Measurements from ENCODE around the gene ITPRIPL2. TPM values are rescaled to one million over a fixed set of nuclear protein-coding genes. Genes with fewer than 3 reads are reported as not detected.

The ITPRIPL2 gene
- total RNA-seq, 1 donor from 2014 or later = 21.8 TPM

DNA sequence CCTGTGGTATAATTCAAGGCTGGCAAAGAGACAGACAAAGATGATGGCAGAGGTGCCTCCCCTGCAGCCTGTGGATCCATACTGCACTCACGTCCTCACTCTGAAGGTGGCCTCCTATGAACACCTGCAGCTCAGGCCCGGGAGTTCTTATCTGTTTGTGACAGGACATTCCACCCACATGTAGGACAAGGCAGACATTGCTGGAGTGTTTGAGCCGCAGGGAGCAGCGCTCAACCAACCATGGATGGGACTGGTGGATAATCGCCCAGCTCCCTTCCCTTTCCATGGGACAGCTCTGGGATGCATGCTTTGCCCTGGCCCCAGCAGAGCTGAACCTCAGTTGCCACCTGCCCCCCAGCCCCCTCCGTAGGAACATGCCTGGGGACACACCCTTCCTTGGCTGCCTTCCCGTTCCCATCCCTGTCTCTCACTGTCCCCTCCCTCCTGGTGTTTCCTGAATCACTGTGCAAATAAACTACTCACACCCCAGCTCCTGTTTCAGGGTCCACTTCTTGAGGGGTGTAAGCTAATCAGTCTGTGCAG is 22.2 kb downstream of the ITPRIPL2 start:
- no peak overlapping the region for H3K4me3 Mint-ChIP-seq

DNA sequence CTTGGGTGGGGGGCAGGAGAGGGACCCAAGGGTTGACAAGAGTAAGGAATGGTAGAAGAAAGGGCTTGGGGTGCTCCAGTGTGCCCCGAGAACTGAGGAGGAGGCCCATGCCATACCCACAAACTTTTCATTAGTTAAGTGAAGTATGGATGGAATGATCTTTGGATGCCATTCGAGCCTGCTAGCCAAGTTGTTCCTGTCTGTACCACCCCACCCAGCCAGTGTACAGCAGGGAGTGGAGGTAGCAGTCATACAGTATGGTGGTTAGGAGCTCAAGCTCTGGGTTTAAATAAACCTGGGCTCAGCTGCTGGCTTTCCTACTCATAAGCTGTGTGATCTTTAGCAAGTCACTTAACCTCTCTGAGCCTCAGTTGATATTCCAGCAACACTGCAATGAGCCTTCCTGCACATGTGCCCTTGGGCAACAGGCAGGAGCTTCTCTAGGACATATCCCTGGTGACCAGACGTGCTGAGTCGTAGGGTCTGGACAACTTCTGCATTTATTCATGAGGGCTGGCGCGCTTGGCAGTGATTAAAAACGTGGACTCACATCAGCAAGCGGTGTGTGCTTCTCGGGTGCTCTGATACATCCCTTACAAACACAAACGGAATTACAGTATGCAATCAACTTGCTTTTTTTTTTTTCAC is 22.9 kb downstream of the ITPRIPL2 start:
- H3K36me3 Mint-ChIP-seq (ENCODE audit: low read depth) = no peaks in the 10 kb centered on the region

More for the DNA sequence above, 22.2 kb downstream of the ITPRIPL2 start:
- TF ChIP-seq, protein P1, sequence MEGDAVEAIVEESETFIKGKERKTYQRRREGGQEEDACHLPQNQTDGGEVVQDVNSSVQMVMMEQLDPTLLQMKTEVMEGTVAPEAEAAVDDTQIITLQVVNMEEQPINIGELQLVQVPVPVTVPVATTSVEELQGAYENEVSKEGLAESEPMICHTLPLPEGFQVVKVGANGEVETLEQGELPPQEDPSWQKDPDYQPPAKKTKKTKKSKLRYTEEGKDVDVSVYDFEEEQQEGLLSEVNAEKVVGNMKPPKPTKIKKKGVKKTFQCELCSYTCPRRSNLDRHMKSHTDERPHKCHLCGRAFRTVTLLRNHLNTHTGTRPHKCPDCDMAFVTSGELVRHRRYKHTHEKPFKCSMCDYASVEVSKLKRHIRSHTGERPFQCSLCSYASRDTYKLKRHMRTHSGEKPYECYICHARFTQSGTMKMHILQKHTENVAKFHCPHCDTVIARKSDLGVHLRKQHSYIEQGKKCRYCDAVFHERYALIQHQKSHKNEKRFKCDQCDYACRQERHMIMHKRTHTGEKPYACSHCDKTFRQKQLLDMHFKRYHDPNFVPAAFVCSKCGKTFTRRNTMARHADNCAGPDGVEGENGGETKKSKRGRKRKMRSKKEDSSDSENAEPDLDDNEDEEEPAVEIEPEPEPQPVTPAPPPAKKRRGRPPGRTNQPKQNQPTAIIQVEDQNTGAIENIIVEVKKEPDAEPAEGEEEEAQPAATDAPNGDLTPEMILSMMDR (conservative IDR thresholded peaks at IDR 0.05) = no peak
- Mint-ChIP-seq H3K27me3 (ENCODE audit: low read depth) (no peaks in the 10 kb centered on the region), H3K36me3 (ENCODE audit: low read depth) (no peaks in the 10 kb centered on the region), H3K27ac (ENCODE audit: unreplicated experiment) (peak overlapping the region; percentile 92), H3K9me3 (no peaks in the 10 kb centered on the region), H3K4me1 (peaks cover 23% of the 10 kb centered on the region)
- no peak for DNase-seq (ENCODE audit: low read depth, low spot score)

DNA sequence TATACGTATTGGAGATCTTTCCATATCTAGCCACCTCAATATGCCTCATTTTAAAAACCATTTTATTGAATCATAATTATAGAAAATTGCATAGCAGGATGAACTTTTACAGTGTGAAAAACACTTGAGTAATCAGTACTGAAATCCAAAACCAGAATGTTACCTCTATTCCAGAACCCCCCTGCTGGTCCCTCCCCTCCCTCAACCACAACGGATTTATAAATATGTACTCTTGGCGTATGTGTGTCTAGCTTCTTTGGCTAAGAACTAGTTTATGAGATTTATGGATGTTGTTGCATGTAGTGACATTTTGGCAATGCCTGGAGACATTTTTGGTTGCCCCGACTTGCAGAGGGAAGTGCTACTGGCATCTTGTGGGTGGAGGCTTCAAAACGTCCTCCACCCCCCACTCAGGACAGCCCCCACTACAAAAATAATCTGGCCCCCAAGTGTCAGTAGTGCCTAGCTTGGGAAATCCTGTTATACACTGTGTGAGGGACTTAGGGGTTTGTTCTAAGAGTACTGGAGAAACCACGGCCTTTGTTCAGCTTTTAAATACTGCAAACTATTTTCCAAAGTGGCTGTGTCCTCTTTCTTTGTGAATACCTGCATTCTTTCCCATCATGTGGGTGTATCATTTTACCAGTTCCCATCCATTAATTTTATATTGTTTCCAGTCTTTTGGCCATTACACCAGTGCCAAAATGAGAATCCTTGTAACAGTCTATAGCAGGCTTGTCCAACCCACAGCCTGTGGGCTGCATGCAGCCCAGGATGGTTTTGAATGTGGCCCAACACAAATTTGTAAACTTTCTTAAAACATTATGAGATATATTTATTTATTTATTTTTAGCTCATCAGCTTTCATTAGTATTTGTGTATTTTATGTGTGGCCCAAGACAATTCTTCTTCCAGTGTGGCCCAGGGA is 23.7 kb downstream of the ITPRIPL2 start:
- Mint-ChIP-seq H3K4me1 (peaks cover 15% of the 10 kb centered on the region), H3K36me3 (ENCODE audit: low read depth) (no peaks in the 10 kb centered on the region), H3K9me3 (no peaks in the 10 kb centered on the region), H3K27ac (ENCODE audit: unreplicated experiment) (no peak overlapping the region), H3K27me3 (ENCODE audit: low read depth) (no peaks in the 10 kb centered on the region), H3K4me3 (no peak overlapping the region)
- DNase-seq (ENCODE audit: low read depth, low spot score) = no peak
- TF ChIP-seq, protein P1 (conservative IDR thresholded peaks at IDR 0.05) = no peak

More for the DNA sequence above, 22.9 kb downstream of the ITPRIPL2 start:
- Mint-ChIP-seq H3K4me1 (peaks cover 19% of the 10 kb centered on the region), H3K27ac (ENCODE audit: unreplicated experiment) (no peak overlapping the region), H3K9me3 (no peaks in the 10 kb centered on the region), H3K4me3 (no peak overlapping the region), H3K27me3 (ENCODE audit: low read depth) (no peaks in the 10 kb centered on the region)
- no peak for DNase-seq (ENCODE audit: low read depth, low spot score)
- TF ChIP-seq, protein P1 (conservative IDR thresholded peaks at IDR 0.05) = no peak

DNA sequence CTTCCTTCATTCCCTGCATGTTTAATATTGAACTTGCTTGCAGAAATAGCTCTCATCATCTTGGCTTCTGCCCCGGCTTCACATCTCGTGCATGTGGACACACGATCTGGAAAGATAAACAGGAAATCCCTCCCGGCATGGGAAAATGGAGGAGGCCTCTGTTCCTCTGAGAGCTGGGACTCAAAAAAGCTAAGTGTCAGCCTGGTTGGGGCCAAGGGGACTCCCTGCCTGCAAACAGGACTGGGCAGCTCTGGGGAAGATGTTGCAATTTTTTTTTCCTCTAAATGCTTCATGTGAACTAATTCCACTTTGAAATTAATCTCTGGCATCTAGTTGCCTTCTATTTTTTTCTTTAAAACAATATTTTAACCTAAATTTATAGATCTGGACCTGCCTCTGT is 24.8 kb downstream of the ITPRIPL2 start:
- H3K4me3 Mint-ChIP-seq = no peak overlapping the region
- H3K4me1 Mint-ChIP-seq = peaks cover 22% of the 10 kb centered on the region
- no peak for DNase-seq (ENCODE audit: low read depth, low spot score)
- H3K9me3 Mint-ChIP-seq = no peaks in the 10 kb centered on the region
- H3K27ac Mint-ChIP-seq (ENCODE audit: unreplicated experiment) = peak overlapping the region; percentile 87
- no peaks in the 10 kb centered on the region for H3K36me3 Mint-ChIP-seq (ENCODE audit: low read depth)
- no peaks in the 10 kb centered on the region for H3K27me3 Mint-ChIP-seq (ENCODE audit: low read depth)
- TF ChIP-seq, protein P1 (conservative IDR thresholded peaks at IDR 0.05) = no peak

DNA sequence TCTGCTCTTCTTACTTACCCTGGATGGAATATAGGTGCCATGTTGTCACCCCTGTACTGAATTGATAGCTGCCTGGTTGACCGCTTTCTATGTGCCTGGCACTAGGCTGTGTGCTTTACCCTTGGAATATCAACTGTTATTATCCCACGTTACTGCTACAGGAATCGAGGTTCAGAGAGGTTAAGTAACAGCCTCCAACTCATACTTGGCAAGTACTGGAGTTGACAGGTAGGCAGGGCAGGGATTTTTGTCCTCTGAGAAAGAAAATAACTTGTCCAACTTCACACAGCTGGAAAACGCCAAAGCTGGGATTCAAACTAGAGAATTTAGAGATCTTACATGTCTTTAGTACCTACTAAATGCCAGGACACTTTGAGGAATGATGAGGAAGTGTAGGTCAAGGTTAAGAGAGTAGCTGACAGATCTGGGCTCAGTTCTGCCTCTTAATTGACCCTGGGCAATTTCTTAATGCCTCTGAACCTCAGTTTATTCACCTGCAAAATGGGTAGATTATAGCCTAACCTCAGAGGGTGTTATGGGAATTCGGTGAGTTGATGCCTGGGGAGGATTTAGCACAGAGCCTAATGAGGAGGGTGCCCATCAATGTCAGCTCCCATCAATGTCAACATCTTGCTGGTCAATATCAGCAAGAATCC is 25.8 kb downstream of the ITPRIPL2 start:
- Mint-ChIP-seq H3K27me3 (ENCODE audit: low read depth) (no peaks in the 10 kb centered on the region), H3K36me3 (ENCODE audit: low read depth) (no peaks in the 10 kb centered on the region), H3K27ac (ENCODE audit: unreplicated experiment) (no peak overlapping the region), H3K9me3 (no peaks in the 10 kb centered on the region), H3K4me3 (no peak overlapping the region), H3K4me1 (peaks cover 23% of the 10 kb centered on the region)
- DNase-seq (ENCODE audit: low read depth, low spot score) = no peak
- TF ChIP-seq, protein P1 (conservative IDR thresholded peaks at IDR 0.05) = no peak

All from neural crest cell (in vitro differentiated cells).